Upper lobe of right lung (tissue), 1 donor: ENCODE measurements around the gene IER3IP1. TPM values are rescaled to one million over a fixed set of nuclear protein-coding genes. Genes with fewer than 3 reads are reported as not detected.
A peak's percentile ranks its signal among the peaks of the same experiment; 100 is the strongest.

ENCODE experiments used
- ATAC-seq: fragments of 200-7000 bp; cut with Tn5 transposase; one replicate; pipeline ENCODE4 v1.9.1; 2020; ENCODE audit warnings: mild to moderate bottlenecking, moderate library complexity
- DNase-seq: peaks from one replicate; pipeline ENCODE4 v3.0.0-alpha.2; 2020
- H3K27ac ChIP-seq: fragments of 200-600 bp; one replicate; pipeline ENCODE4 v1.8.0; 2022
- H3K27me3 ChIP-seq: fragments of 200-600 bp; one replicate; pipeline ENCODE4 v1.8.0; 2022; ENCODE audit warnings: mild to moderate bottlenecking
- H3K36me3 ChIP-seq: fragments of 200-600 bp; one replicate; pipeline ENCODE4 v1.8.0; 2022
- H3K4me1 ChIP-seq: fragments of 200-600 bp; one replicate; pipeline ENCODE4 v1.8.0; 2022
- H3K4me3 ChIP-seq: fragments of 200-600 bp; one replicate; pipeline ENCODE4 v1.8.0; 2022; ENCODE audit warnings: mild to moderate bottlenecking
- H3K9me3 ChIP-seq: fragments of 200-600 bp; one replicate; pipeline ENCODE4 v1.8.0; 2022
- CTCF ChIP-seq: fragments of 200-600 bp; IDR thresholded peaks from one replicate; pipeline ENCODE4 v1.8.0; 2022; ENCODE audit warnings: antibody characterized with exemption
- intact Hi-C: fragments of 100-400 bp; cut with DNase I; formaldehyde crosslinking; loops from one replicate; pipeline ENCODE4 v1.11.0; 2022
- total RNA-seq: library from RNA; stranded (reverse); fragmentation: NEBNext Ultra II Directional; extraction: Animal tissue kit (Norgen Biotek cat#: 25700); gene quantifications from one replicate; pipeline ENCODE4 v1.2.1, GENCODE V29; 2021
- donor health status: DM: no; HTN: yes; CAD: no; lungs with severe emphysema.

Gene IER3IP1
- total RNA-seq, 1 donor from 2014 or later: 12.9 TPM

GRCh38 chr18:47180765-47181164, 4.6 kb upstream of the IER3IP1 start:
- no peak overlapping the region for H3K4me3 ChIP-seq
- ATAC-seq (no peak), DNase-seq (no peak)
- TF ChIP-seq CTCF: no peak
- intact Hi-C loops: no loop called here
- H3K27me3 ChIP-seq: no peaks in the 10 kb centered on the region
- no peaks in the 10 kb centered on the region for H3K36me3 ChIP-seq
- no peak overlapping the region for H3K27ac ChIP-seq
- no peaks in the 10 kb centered on the region for H3K9me3 ChIP-seq
- H3K4me1 ChIP-seq: no peaks in the 10 kb centered on the region

DNA sequence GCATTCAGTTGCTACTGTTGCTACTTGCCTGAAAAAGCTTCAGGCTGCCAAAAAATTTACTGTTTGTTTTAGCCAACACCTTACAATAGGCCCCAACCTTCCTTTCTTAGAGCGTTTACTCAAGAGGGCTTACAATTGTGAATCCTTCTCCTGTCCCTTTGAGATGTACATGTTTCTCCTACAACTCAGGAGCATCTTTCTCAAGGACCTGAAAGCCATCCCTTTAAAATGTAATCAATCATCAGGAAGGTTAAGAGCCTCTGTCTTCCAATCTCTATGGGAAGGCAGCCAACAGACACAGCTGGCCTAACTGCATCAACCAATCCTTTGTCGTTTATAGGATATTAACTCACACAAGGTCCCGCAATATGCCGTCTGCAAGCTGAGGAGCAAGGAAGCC, 3.4 kb upstream of the IER3IP1 start:
- intact Hi-C loops: no loop called here
- H3K4me1 ChIP-seq: peaks cover 9% of the 10 kb centered on the region
- no peak overlapping the region for H3K27ac ChIP-seq
- H3K36me3 ChIP-seq: no peaks in the 10 kb centered on the region
- no peak for ATAC-seq
- no peaks in the 10 kb centered on the region for H3K27me3 ChIP-seq
- no peak overlapping the region for H3K4me3 ChIP-seq
- no peak for TF ChIP-seq CTCF
- DNase-seq: no peak
- no peaks in the 10 kb centered on the region for H3K9me3 ChIP-seq

DNA sequence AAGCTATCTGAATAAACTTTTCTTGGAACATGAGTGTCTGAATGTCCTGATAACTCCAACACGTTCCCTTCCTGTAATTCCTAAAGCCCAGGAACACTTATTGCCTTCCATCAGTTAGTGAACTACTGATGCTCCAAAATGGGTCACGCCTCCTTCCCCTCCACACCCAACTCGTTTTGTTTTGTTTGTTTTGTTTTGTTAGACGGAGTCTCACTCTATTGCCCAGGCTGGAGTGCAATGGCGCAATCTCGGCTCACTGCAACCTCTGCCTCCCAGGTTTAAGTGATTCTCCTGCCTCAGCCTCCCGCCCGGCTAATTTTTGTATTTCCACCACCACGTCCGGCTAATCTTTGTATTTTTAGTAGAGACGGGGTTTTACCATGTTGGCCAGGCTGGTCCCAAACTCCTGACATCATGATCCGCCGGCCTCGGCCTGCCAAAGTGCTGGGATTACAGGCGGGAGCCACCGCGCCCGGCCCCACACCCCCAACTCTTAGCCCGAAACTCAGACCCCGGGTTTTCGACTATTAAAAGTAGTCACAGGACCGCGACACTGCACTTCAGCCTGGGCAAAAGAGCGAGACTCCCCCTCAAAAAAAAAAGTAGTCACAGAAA, 774 bp downstream of the IER3IP1 start:
- intact Hi-C loops: no loop called here
- H3K27ac ChIP-seq: peak overlapping the region; percentile 92
- DNase-seq (no peak), ATAC-seq (peak; percentile 3)
- H3K36me3 ChIP-seq: no peaks in the 10 kb centered on the region
- H3K4me3 ChIP-seq: peak overlapping the region; percentile 99
- TF ChIP-seq CTCF: no peak
- no peaks in the 10 kb centered on the region for H3K27me3 ChIP-seq
- H3K9me3 ChIP-seq: no peaks in the 10 kb centered on the region
- peaks cover 23% of the 10 kb centered on the region for H3K4me1 ChIP-seq

DNA sequence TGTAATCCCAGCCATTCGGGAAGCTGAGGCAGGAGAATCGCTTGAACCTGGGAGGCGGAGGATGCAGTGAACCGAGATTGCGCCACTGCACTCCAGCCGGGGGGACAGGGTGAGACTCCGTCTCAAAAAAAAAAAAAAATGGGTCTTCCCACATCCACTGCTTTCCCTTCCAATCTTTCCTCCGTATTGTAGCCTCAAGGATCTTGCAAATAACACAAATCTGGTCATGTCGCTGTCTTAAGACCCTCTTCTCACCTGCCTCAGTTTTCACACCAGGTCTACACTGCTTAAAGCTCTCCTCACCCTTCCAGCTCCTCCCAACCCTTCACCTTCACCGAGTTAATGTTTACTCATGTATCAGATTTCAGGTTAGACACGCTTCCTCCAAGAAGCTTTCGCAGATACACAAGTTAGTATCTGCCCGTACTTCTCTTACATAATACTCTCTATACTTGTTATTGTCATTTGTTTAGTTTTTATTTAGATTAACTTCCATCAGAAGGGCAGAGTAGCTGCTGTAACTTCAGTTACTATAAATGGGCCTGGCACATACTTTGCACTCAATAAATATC, 1.5 kb downstream of the IER3IP1 start:
- TF ChIP-seq CTCF: no peak
- DNase-seq (no peak), ATAC-seq (peak; percentile 4)
- Histone ChIP-seq H3K4me1 (peaks cover 23% of the 10 kb centered on the region), H3K27ac (no peak overlapping the region), H3K4me3 (peak overlapping the region; percentile 99), H3K36me3 (no peaks in the 10 kb centered on the region), H3K9me3 (no peaks in the 10 kb centered on the region), H3K27me3 (no peaks in the 10 kb centered on the region)
- intact Hi-C loops: no loop called here

GRCh38 chr18:47172476-47172875, 3.7 kb downstream of the IER3IP1 start:
- intact Hi-C loops: no loop called here

More at GRCh38 chr18:47172476-47172875, 3.7 kb downstream of the IER3IP1 start:
- TF ChIP-seq CTCF: no peak
- Histone ChIP-seq H3K4me1 (peaks cover 23% of the 10 kb centered on the region), H3K4me3 (no peak overlapping the region), H3K36me3 (no peaks in the 10 kb centered on the region), H3K27me3 (no peaks in the 10 kb centered on the region), H3K27ac (no peak overlapping the region), H3K9me3 (no peaks in the 10 kb centered on the region)
- DNase-seq: no peak
- ATAC-seq: no peak
